Measurements from ENCODE around the gene ELL. TPM values are rescaled to one million over a fixed set of nuclear protein-coding genes. Genes with fewer than 3 reads are reported as not detected.
"Not testable (repeated sequence)": the region's sequence is repeated elsewhere in the genome, so short reads cannot be mapped to it uniquely, and the experiment has no call there.

Gene ELL
- total RNA-seq, 1 experiment from 2014 or later, result 8.4 TPM

DNA sequence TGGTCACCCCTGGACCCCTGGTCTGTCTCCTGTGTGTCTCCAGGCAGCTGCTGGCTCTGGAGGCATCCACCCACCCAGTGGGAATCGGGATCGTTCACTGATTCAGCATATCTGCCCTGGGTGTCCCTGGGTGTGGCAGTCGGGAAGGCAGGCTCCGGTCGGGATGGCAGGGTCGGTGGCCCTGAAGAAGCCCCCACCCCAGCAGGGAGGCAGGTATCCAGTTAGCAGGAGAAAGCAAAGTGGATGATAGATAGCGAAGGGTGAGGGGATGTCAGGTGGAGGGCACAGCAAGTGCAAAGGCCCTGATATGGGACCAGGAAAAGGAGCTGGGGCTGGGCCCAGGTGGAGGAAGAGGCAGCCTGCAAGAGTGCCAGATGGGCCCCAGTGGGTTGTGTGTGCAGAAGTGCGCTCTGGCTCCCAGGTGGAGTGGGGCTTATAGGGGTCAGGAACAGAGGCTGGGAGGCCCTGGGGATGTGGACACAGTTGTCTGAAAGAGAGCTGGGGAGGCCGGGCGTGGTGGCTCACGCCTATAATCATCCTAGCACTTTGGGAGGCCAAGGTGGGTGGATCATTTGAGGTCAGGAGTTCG is 100.4 kb downstream of the ELL start:
- DNase-seq (ENCODE audit: low read depth), result no peak
- in situ Hi-C loops (cut with HindIII; ENCODE audit: low pct_unique_long_range_greater_than_20kb, low sequenced_read_pairs), result no loop called here

GRCh38 chr19:18420930-18421329 is 100.9 kb downstream of the ELL start:
- in situ Hi-C loops (cut with HindIII; ENCODE audit: low pct_unique_long_range_greater_than_20kb, low sequenced_read_pairs), result no loop called here
- DNase-seq (ENCODE audit: low read depth), result no peak

DNA sequence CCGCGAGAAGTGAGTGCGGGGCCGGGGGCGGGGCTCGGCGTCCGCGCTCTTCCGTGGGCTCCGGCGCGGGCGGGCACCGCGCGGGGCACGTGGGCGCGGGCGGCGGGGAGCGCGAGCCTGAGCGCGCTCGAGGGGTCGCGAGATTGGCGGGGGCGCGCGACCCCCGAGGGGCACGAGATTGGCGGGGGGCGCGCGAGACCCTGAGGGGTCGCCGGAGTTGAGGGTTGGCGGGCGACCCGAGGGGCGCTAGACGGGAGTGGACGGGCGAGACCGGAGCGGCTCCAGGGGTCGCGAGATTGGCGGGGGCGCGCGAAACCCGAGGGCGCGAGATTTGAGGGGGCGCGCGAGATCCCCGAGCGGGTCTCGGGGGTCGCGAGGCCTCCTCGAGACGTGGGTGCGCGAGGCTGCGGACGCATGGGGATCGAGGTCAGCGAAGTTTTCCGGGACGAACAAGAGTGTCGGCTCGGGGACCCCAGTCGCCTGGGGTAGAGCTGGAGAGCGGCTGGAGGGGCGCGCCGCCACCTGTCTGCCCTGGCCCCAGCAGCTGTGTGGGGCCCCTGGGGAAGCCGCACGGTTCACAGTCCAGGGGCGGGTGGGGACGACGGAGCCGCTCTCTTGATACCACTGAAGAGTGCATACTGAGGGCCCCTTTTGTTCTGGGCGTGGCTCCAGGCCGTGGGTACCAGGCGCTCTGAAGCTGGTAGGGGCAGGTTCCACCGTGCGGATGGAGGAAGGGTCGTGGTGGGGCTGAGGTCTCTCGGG is 102.0 kb downstream of the ELL start:
- no peak for DNase-seq (ENCODE audit: low read depth)
- in situ Hi-C loops (cut with HindIII; ENCODE audit: low pct_unique_long_range_greater_than_20kb, low sequenced_read_pairs), result no loop called here

DNA sequence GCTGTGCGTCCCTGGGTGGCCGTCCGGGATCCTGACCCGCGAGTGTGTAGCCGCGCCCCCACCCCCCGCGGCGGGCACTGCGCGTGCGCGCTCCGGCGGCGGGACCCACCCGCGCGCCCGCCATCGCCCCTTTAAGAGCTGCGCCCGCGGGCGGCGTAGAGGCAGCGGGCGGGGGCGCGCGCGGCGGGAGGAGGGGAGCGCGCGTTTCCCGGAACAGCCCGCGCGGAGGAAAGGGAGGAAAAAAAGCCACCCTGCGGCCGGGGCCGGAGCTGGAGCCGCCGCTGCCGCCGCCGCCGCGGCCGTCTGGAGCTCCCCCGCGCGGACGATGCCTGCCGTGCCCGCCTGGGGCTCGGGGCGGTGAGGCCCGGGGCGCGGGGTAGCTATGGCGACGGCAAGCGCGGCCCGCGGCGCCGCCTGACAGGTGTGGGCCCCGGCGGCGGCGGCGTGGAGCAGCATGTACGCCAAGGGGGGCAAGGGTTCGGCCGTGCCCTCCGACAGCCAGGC is 102.6 kb downstream of the ELL start, which contains the start of gene SSBP4:
Gene SSBP4, plus strand, starts transcription at position 204 of the 504 bp plus-strand sequence. Its CDS starts 251 bp downstream, at position 455.
- in situ Hi-C loops (cut with HindIII; ENCODE audit: low pct_unique_long_range_greater_than_20kb, low sequenced_read_pairs), result no loop called here
- peak; percentile 88 for DNase-seq (ENCODE audit: low read depth)

DNA sequence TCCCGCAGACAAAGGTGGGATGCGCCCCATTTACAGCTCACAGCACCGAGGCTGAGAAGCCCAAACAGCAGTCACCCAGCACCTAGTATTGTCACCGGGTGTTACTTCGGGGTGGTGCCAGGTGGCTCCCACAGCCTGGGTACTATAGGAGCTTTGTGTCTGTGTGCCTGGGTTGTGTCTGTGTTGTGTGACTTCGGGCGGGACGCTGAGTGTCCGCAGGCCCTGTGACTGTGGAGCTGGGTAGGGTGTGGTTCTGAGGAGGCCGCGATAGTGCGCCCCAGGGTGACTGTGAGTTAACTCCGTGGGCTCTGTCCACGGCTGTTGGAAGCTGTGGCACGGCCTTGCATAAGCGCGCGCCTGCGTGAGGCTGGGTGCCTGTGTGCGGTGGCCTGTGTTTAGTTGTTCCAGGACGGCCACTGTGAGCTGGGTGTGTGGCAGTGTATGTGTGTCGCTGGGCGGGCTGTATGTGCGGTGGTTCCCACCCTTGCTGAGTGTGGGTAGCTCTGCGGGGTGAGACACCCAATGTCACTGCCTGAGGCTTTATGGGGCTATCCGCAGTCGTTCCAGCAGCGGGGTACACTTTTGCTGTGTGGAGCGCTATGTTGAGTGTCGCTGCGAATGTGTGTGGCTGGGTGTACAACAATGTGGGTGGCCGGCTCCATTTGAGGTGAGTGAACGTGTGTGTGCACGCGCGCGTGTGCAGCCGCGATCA is 103.2 kb downstream of the ELL start:
- DNase-seq (ENCODE audit: low read depth), result no peak
- in situ Hi-C loops (cut with HindIII; ENCODE audit: low pct_unique_long_range_greater_than_20kb, low sequenced_read_pairs), result no loop called here

DNA sequence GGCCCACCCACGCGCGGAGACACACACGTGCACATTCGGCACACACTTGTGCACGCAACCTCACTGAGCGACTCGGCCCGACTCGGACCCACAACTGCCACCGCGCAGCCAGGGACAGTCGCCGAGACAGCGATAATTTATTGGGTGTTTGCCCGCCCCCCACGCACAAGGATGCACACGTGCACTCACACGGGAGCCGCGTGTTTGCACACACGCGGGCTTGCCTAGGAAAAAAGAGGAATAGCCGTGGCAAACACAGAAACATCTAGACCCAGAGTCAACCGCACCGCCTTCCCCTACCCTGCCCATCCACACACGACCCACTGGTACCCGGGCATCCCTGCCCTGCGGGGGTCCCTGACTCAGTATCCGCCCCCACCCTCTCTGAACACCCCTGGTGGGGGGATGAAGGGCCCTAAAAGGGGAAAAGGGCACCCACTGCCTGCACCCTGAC is 103.8 kb downstream of the ELL start:
- in situ Hi-C loops (cut with HindIII; ENCODE audit: low pct_unique_long_range_greater_than_20kb, low sequenced_read_pairs), result no loop called here

GRCh38 chr19:18417250-18418028 is 104.4 kb downstream of the ELL start:
- DNase-seq (ENCODE audit: low read depth), result peak; percentile 92
- in situ Hi-C loops (cut with HindIII; ENCODE audit: low pct_unique_long_range_greater_than_20kb, low sequenced_read_pairs), result no loop called here

More for the DNA sequence above, 103.8 kb downstream of the ELL start:
- peak; percentile 48 for DNase-seq (ENCODE audit: low read depth)

DNA sequence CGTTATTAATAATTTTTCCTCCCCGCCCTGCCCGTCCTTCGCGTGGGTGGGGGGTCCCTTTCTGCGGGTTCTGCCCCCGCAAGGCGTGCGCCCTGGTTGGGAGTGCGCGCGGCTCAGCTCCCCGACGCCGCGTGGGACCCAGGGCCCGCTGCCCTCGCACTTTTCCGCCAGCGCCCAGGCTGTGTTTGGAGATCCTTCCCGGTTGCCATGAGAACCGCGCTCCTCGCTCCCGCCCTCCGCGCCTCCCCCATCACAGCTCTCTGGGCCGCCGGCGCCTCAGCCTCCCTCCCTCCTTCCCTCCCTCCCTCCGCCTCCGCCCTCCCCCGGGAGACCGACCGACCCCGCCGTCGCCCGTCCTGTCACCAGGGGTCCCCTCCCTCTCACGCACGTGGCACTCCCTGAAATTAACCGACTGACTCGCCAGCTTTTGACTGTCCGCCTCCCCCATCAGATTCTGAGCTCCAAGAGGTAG is 105.1 kb downstream of the ELL start:
- peak; percentile 89 for DNase-seq (ENCODE audit: low read depth)
- in situ Hi-C loops (cut with HindIII; ENCODE audit: low pct_unique_long_range_greater_than_20kb, low sequenced_read_pairs), result no loop called here

DNA sequence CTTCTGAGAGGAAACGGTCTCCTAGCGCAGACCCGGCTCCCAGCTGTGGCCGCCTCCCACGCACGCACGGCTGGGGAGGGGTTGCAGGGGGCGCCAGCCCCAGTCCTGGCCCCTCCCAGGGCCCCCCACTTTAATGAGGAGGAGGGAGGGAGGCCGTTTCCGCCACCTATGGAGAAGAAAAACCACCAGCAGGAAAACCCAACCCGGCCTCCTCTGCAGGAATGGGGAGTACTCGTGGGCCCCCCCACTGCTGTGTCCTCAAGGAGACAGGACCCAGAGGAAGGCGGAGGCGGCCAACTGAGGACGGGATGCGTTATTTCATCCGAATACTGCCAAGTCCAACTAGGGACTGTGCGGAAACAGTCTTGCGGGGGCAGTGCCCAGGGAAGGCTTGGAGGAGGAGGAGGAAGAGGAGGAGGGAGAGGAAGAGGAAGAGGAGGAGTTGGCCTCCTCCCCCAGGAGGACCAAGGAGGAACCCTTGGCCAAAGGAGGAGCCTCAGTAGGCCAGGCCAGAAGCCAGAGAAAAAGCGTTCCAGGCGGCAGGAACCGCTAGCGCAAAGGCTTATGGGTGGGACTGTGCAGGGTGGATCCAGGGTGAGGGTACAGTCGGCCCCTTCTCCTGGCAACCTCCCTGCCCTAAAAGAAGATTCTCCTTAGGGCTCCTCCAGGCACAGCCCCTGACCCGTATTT is 106.5 kb downstream of the ELL start:
- DNase-seq (ENCODE audit: low read depth), result no peak
- in situ Hi-C loops (cut with HindIII; ENCODE audit: low pct_unique_long_range_greater_than_20kb, low sequenced_read_pairs), result no loop called here

DNA sequence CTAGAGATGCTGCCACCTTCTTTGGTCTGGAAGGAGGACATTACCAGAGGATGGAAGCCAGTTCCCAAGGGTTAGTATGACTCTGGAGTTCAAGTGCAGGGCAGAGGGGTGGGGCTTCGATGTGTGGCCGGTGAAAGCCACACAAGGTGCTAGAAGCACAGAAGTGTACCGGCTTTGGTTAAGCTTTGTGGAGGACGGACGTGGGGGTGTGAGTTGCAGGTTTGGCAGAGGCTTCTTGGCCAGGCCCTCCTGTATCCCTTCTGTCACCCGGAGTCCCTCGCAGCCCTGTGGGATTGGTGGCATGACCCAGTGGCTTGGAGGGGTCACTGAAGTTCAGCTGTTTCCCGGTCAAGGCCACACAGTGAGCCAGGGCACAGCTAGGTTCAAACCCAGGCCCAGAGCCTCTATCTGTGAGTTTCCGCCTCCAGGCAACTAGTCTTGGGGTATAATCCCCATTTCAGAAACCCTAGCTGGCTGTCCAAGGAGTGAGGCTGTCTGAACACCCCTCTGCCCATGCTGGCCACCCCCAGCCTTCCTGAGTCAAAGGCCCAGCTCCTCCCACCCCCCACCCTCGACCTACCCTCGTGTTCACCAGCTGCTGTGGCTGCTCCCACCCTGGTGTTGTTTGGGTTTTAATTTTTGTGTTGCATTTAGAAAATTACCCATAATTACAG is 107.2 kb downstream of the ELL start:
- peak; percentile 64 for DNase-seq (ENCODE audit: low read depth)

DNA sequence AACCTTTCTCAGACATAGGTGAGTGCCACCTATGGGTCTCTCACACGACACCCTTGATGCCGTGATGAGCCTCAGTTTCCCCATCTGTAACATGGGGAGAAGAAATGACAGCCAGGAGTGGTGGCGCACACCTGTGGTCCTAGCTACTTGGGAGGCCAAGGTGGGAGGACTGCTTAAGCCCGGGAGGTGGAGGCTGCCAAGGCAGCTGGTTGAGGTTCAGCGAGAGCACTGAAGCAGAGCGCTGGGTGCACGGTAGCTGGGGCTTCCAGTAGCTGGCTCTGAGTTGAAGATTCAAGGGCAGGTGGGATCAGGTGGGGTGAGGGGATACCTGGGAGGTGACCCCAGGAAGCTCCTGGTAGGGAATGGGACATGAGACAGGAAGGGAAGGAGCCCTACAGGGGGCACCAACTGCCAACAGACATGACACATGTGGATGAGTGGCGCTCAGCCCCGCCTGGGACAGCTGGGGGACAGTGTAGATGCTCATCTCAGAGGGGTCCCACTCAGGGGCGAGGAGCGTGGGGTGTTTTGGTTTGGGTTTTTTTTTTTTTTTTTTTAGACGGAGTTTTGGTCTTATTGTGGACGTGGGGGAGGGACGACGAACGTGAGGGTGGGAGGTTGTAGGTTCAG is 109.1 kb downstream of the ELL start:
- in situ Hi-C loops (cut with HindIII; ENCODE audit: low pct_unique_long_range_greater_than_20kb, low sequenced_read_pairs), result no loop called here
- no peak for DNase-seq (ENCODE audit: low read depth)

More for the DNA sequence above, 107.2 kb downstream of the ELL start:
- in situ Hi-C loops (cut with HindIII; ENCODE audit: low pct_unique_long_range_greater_than_20kb, low sequenced_read_pairs), result no loop called here

DNA sequence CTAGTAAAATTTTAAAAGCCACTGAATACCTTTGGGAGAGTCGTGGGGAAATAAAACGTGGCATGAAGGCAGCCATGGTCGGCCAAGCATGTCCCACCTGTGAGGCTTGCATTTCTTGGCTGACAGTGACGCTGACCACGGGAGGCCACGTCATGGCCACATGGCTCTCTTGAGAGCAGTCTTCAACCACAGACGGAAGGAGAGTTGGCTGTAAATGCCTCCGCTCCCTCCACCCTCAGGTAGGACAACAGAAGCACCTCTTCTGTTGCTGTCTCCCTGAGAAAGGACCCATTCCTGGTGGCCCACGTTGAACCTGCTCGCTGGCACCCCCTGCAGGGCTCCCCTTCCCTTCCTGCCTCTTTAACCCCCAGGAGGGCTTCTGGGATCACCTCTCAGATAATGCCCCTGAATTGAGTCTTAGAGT is 113.8 kb downstream of the ELL start:
- in situ Hi-C loops (cut with HindIII; ENCODE audit: low pct_unique_long_range_greater_than_20kb, low sequenced_read_pairs), result no loop called here
- DNase-seq (ENCODE audit: low read depth), result peak; percentile 97

GRCh38 chr19:18406749-18407148 is 115.1 kb downstream of the ELL start:
- in situ Hi-C loops (cut with HindIII; ENCODE audit: low pct_unique_long_range_greater_than_20kb, low sequenced_read_pairs), result no loop called here
- no peak for DNase-seq (ENCODE audit: low read depth)

- in situ Hi-C loops (cut with HindIII; ENCODE audit: low pct_unique_long_range_greater_than_20kb, low sequenced_read_pairs); DNase-seq (ENCODE audit: low read depth): not testable (repeated sequence)
These were observed 116.1 kb downstream of the ELL start for GRCh38 chr19:18405754-18406153.

DNA sequence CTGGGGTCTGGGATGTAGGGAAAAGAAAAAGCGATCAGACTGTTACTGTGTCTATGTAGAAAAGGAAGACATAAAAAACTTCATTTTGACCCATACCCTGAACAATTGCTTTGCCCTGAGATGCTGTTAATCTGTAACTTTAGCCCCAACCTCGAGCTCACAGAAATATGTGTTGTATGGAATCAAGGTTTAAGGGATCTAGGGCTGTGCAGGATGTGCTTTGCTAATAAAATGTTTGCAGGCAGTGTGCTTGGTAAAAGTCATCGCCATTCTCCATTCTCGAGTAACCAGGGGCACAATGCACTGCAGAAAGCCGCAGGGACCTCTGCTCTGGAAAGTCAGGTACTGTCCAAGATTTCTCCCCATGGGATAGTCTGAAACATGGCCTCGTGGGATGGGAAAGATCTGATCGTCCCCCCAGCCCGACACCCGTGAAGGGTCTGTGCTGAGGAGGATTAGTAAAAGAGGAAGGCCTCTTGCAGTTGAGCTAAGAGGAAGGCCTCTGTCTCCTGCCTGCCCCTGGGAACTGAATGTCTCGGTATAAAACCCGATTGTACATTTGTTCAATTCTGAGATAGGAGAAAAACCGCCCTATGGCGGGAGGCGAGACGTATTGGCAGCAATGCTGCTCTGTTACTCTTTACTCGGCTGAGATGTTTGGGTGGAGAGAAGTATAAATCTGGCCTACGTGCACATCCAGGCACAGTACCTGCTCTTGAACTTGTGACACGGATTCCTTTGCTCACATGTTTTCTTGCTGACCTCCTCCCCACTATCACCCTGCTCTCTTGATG is 119.2 kb downstream of the ELL start:
- in situ Hi-C loops (cut with HindIII; ENCODE audit: low pct_unique_long_range_greater_than_20kb, low sequenced_read_pairs), result not testable (repeated sequence)

DNA sequence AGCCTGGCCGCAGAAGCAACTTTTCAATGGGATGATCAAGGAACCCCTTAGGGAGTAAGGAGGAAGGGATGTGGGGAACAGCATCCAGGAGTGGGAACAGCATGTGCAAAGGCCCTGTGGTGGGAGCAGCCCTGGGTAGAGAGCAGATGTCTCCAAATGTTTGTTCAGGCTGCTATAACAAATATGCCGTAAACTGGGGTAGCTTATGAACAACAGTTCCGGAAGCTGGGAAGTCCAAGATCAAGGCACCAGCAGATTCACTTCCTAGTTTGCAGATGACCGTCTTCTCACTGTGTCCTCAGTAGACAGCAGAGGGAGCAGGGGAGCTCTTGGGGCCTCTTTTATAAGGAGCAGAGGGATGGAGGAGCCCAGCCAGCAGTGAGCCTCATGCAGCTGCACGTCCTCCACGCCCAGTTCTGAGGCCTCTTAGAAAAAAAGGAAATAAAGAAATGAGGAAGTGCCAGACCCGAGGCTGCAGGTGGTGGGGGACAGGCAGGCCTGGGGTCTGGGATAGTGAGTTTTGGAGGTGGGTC is 120.2 kb downstream of the ELL start:
- in situ Hi-C loops (cut with HindIII; ENCODE audit: low pct_unique_long_range_greater_than_20kb, low sequenced_read_pairs), result no loop called here
- peak; percentile 91 for DNase-seq (ENCODE audit: low read depth)

More for the DNA sequence above, 119.2 kb downstream of the ELL start:
- peak; percentile 73 for DNase-seq (ENCODE audit: low read depth)

All from Caki2 (cell line).